ENCODE measurements around the gene TH. TPM values are rescaled to one million over a fixed set of nuclear protein-coding genes. Genes with fewer than 3 reads are reported as not detected.

Gene TH
- polyA plus RNA-seq, 3 donors, result not detected

- no peak for TF ChIP-seq CTCF (IDR thresholded peaks at IDR 0.05)
- peak overlapping the region in 1 of 7 donors; percentile 11 for H3K27ac Mint-ChIP-seq
- Histone ChIP-seq H3K36me3 (replicated peaks in 1 of 2; ENCODE audit: control insufficient read depth in 1 of 2, insufficient read depth in 2 of 2, low read length in 2 of 2) (no peaks in the 10 kb centered on the region), H3K4me2 (replicated peaks; ENCODE audit: extremely low read depth, low read length, poor library complexity, severe bottlenecking) (no peak overlapping the region), H2AFZ (ENCODE audit: insufficient read depth, low read depth, low read length, poor library complexity, severe bottlenecking) (no peak overlapping the region), H4K20me1 (ENCODE audit: insufficient read depth, low read length) (no peaks in the 10 kb centered on the region), H3K9ac (ENCODE audit: insufficient read depth, low read length, poor library complexity, severe bottlenecking) (no peak overlapping the region), H3K9me3 (replicated peaks in 1 of 2; ENCODE audit: control insufficient read depth in 1 of 2, insufficient read depth in 1 of 2, low read length in 2 of 2) (no peaks in the 10 kb centered on the region), H3K79me2 (ENCODE audit: insufficient read depth, low read length) (no peaks in the 10 kb centered on the region), H3K4me3 (replicated peaks in 1 of 3; ENCODE audit: low read depth in 2 of 3, low read length in 3 of 3) (no peak overlapping the region), H3K4me1 (ENCODE audit: control insufficient read depth in 1 of 2, insufficient read depth in 2 of 2, low read length in 2 of 2) (peaks cover 6 to 8% of the 10 kb centered on the region in 2 donors), H3K27me3 (ENCODE audit: control insufficient read depth in 2 of 2, insufficient read depth in 2 of 2, low read length in 2 of 2) (no peaks in the 10 kb centered on the region), H3K27ac (ENCODE audit: low read depth in 1 of 2, low read length in 2 of 2) (no peak overlapping the region)
- peaks cover 2 to 10% (median 4%) of the 10 kb centered on the region in 3 donors for H3K27me3 Mint-ChIP-seq (ENCODE audit: low read depth in 3 of 3)
- peaks cover 10% of the 10 kb centered on the region for H3K4me1 Mint-ChIP-seq
- H3K4me3 Mint-ChIP-seq, result no peak overlapping the region
- intact Hi-C loops (cut with micrococcal nuclease), result no loop called here
- WGBS (ENCODE audit: insufficient coverage), result 89% methylated on average over 4 of the region's 5 CpGs
- peaks cover 0 to 2% (median 0%) of the 10 kb centered on the region in 7 donors for H3K9me3 Mint-ChIP-seq
- no peak for DNase-seq
- H3K36me3 Mint-ChIP-seq, result no peaks in the 10 kb centered on the region
Measured at GRCh38 chr11:2215230-2215560, 43.6 kb upstream of the TH start.

GRCh38 chr11:2214527-2215229, 43.1 kb upstream of the TH start:
- Histone ChIP-seq H3K9ac (ENCODE audit: insufficient read depth, low read length, poor library complexity, severe bottlenecking) (no peak overlapping the region), H3K36me3 (replicated peaks in 1 of 2; ENCODE audit: control insufficient read depth in 1 of 2, insufficient read depth in 2 of 2, low read length in 2 of 2) (no peaks in the 10 kb centered on the region), H2AFZ (ENCODE audit: insufficient read depth, low read depth, low read length, poor library complexity, severe bottlenecking) (peak overlapping the region; percentile 52), H3K79me2 (ENCODE audit: insufficient read depth, low read length) (no peaks in the 10 kb centered on the region), H3K27me3 (ENCODE audit: control insufficient read depth in 2 of 2, insufficient read depth in 2 of 2, low read length in 2 of 2) (no peaks in the 10 kb centered on the region), H3K4me2 (replicated peaks; ENCODE audit: extremely low read depth, low read length, poor library complexity, severe bottlenecking) (no peak overlapping the region), H3K9me3 (replicated peaks in 1 of 2; ENCODE audit: control insufficient read depth in 1 of 2, insufficient read depth in 1 of 2, low read length in 2 of 2) (no peaks in the 10 kb centered on the region), H4K20me1 (ENCODE audit: insufficient read depth, low read length) (no peaks in the 10 kb centered on the region), H3K27ac (ENCODE audit: low read depth in 1 of 2, low read length in 2 of 2) (no peak overlapping the region), H3K4me3 (replicated peaks in 1 of 3; ENCODE audit: low read depth in 2 of 3, low read length in 3 of 3) (no peak overlapping the region), H3K4me1 (ENCODE audit: control insufficient read depth in 1 of 2, insufficient read depth in 2 of 2, low read length in 2 of 2) (peaks cover 6 to 8% of the 10 kb centered on the region in 2 donors)
- no peak for TF ChIP-seq CTCF (IDR thresholded peaks at IDR 0.05)
- H3K27ac Mint-ChIP-seq, result no peak overlapping the region
- H3K4me1 Mint-ChIP-seq, result peaks cover 6% of the 10 kb centered on the region
- 94% methylated on average over 26 of the region's 28 CpGs for WGBS (ENCODE audit: insufficient coverage)
- H3K36me3 Mint-ChIP-seq, result no peaks in the 10 kb centered on the region
- peaks cover 0 to 1% (median 0%) of the 10 kb centered on the region in 7 donors for H3K9me3 Mint-ChIP-seq
- H3K27me3 Mint-ChIP-seq (ENCODE audit: low read depth in 3 of 3), result peaks cover 2 to 8% (median 4%) of the 10 kb centered on the region in 3 donors
- intact Hi-C loops (cut with micrococcal nuclease), result no loop called here
- DNase-seq, result peak in 1 of 3 donors; percentile 2
- H3K4me3 Mint-ChIP-seq, result no peak overlapping the region
